C4-2B (cell line): Measurements from ENCODE around the gene GHR.

Source experiments
- ZFX ChIP-seq: fragments of 450-650 bp; IDR thresholded peaks from 2 replicates; pipeline ENCODE4 v1.6.1; 2017
- TF ChIP-seq, protein P1 (sequence below): fragments of 450-650 bp; conservative IDR thresholded peaks from 2 replicates; pipeline ENCODE4 v1.5.1; 2017; ENCODE audit warnings: mild to moderate bottlenecking

DNA sequence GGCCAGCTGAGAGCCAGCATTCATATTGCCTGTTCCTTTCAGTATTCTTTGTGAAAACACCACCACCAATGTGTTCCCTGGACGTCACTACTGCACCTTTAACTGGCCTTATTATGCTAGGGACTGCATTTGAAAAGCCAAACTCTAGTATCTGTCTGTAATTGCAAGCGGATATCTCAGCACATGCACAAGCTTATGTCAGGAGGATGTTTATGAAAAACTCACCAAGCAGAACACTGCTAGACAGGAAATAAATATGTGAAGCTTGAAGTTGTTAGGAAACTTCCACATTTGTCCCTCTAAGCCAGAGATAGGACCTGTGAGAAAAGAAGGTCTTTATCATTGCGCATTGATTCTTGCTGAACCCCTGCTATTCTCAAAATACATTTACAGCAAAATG, 198.0 kb downstream of the GHR start:
- TF ChIP-seq, protein P1, sequence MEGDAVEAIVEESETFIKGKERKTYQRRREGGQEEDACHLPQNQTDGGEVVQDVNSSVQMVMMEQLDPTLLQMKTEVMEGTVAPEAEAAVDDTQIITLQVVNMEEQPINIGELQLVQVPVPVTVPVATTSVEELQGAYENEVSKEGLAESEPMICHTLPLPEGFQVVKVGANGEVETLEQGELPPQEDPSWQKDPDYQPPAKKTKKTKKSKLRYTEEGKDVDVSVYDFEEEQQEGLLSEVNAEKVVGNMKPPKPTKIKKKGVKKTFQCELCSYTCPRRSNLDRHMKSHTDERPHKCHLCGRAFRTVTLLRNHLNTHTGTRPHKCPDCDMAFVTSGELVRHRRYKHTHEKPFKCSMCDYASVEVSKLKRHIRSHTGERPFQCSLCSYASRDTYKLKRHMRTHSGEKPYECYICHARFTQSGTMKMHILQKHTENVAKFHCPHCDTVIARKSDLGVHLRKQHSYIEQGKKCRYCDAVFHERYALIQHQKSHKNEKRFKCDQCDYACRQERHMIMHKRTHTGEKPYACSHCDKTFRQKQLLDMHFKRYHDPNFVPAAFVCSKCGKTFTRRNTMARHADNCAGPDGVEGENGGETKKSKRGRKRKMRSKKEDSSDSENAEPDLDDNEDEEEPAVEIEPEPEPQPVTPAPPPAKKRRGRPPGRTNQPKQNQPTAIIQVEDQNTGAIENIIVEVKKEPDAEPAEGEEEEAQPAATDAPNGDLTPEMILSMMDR = no peak
- no peak for TF ChIP-seq ZFX
